Muscle layer of duodenum (tissue), 2 donors: ENCODE data around the gene PDHA2.
"Not testable (repeated sequence)": the region's sequence is repeated elsewhere in the genome, so short reads cannot be mapped to it uniquely, and the experiment has no call there.

Source experiments
- H3K27ac ChIP-seq: one replicate; pipeline ENCODE4 v1.7.0; 2013; ENCODE audit warnings: mild to moderate bottlenecking, low read length
- H3K27me3 ChIP-seq: one replicate; pipeline ENCODE4 v1.7.0; 2013; ENCODE audit warnings: low read depth, mild to moderate bottlenecking, control low read depth, low read length
- H3K36me3 ChIP-seq, 2 donors: one replicate each; pipeline ENCODE4 v1.7.0; 2013; ENCODE audit warnings: low read length in 2 of 2, control low read depth in 1 of 2, mild to moderate bottlenecking in 1 of 2; ENCODE audit not compliant: insufficient read depth in 2 of 2, control insufficient read depth in 1 of 2
- H3K4me1 ChIP-seq, 2 donors: one replicate each; pipeline ENCODE4 v1.7.0; 2013; ENCODE audit warnings: low read length in 2 of 2, mild to moderate bottlenecking in 2 of 2, control low read depth in 1 of 2, moderate library complexity in 1 of 2; ENCODE audit not compliant: insufficient read depth in 2 of 2, control insufficient read depth in 1 of 2
- H3K4me3 ChIP-seq, 2 donors: one replicate each; pipeline ENCODE4 v1.7.0; 2013; ENCODE audit warnings: low read length in 2 of 2, low read depth in 1 of 2, mild to moderate bottlenecking in 1 of 2
- H3K9me3 ChIP-seq, 2 donors: one replicate each; pipeline ENCODE4 v1.7.0; 2013; ENCODE audit warnings: low read length in 2 of 2, control low read depth in 1 of 2, mild to moderate bottlenecking in 1 of 2; ENCODE audit not compliant: control insufficient read depth in 1 of 2
- donor health status: healthy.

Gene PDHA2

GRCh38 chr4:95857761-95858160, 17.9 kb downstream of the PDHA2 start:
- Histone ChIP-seq H3K4me1 (no peaks in the 10 kb centered on the region), H3K9me3 (no peaks in the 10 kb centered on the region), H3K27me3 (no peaks in the 10 kb centered on the region), H3K27ac (no peak overlapping the region), H3K36me3 (no peaks in the 10 kb centered on the region), H3K4me3 (no peak overlapping the region)

GRCh38 chr4:95867919-95868318, 28.0 kb downstream of the PDHA2 start:
- H3K9me3 ChIP-seq, result peaks cover 7 to 9% of the 10 kb centered on the region in 2 donors
- no peaks in the 10 kb centered on the region for H3K36me3 ChIP-seq
- no peak overlapping the region for H3K27ac ChIP-seq
- H3K4me3 ChIP-seq, result no peak overlapping the region
- H3K27me3 ChIP-seq, result no peaks in the 10 kb centered on the region
- no peaks in the 10 kb centered on the region for H3K4me1 ChIP-seq

- H3K27ac ChIP-seq, H3K4me3 ChIP-seq, H3K9me3 ChIP-seq, H3K27me3 ChIP-seq, H3K4me1 ChIP-seq, H3K36me3 ChIP-seq: not testable (repeated sequence)
These were observed 29.5 kb downstream of the PDHA2 start for GRCh38 chr4:95869414-95869813.

- H3K4me3 ChIP-seq, result no peak overlapping the region
- no peaks in the 10 kb centered on the region for H3K4me1 ChIP-seq
- no peak overlapping the region for H3K27ac ChIP-seq
- no peaks in the 10 kb centered on the region for H3K36me3 ChIP-seq
- peaks cover 7 to 9% of the 10 kb centered on the region in 2 donors for H3K9me3 ChIP-seq
- H3K27me3 ChIP-seq, result no peaks in the 10 kb centered on the region
These were observed 30.1 kb downstream of the PDHA2 start for GRCh38 chr4:95869961-95870500.

- H3K27ac ChIP-seq, result no peak overlapping the region
- H3K27me3 ChIP-seq, result no peaks in the 10 kb centered on the region
- H3K9me3 ChIP-seq, result no peaks in the 10 kb centered on the region
- no peaks in the 10 kb centered on the region for H3K36me3 ChIP-seq
- no peaks in the 10 kb centered on the region for H3K4me1 ChIP-seq
- H3K4me3 ChIP-seq, result no peak overlapping the region
These were observed 37.7 kb downstream of the PDHA2 start for GRCh38 chr4:95877636-95878035.

- no peaks in the 10 kb centered on the region for H3K4me1 ChIP-seq
- no peak overlapping the region for H3K4me3 ChIP-seq
- H3K27ac ChIP-seq, result no peak overlapping the region
- H3K27me3 ChIP-seq, result no peaks in the 10 kb centered on the region
- no peaks in the 10 kb centered on the region for H3K36me3 ChIP-seq
- H3K9me3 ChIP-seq, result peaks cover 3 to 6% of the 10 kb centered on the region in 2 donors
These were observed 47.7 kb downstream of the PDHA2 start for GRCh38 chr4:95887551-95887950.

GRCh38 chr4:95889662-95890061, 49.8 kb downstream of the PDHA2 start:
- Histone ChIP-seq H3K4me1 (no peaks in the 10 kb centered on the region), H3K36me3 (no peaks in the 10 kb centered on the region), H3K9me3 (peaks cover 0 to 3% of the 10 kb centered on the region in 2 donors), H3K27ac (no peak overlapping the region), H3K4me3 (no peak overlapping the region), H3K27me3 (no peaks in the 10 kb centered on the region)
